Skin epidermis (tissue), 12 donors: Measurements from ENCODE around the gene FITM1.
"Not testable (repeated sequence)": the region's sequence is repeated elsewhere in the genome, so short reads cannot be mapped to it uniquely, and the experiment has no call there.

Experiments used
- H3K27ac ChIP-seq, 21 experiments: fragments of 200-600 bp; sonication (generic) in 11 of 21; one replicate each; pipeline ENCODE4 v1.5.0; 2020; ENCODE audit warnings: mild to moderate bottlenecking in 3 of 21, inconsistent platforms in 2 of 21, moderate library complexity in 2 of 21
- H3K4me3 ChIP-seq, 7 experiments: fragments of 200-600 bp; sonication (generic) in 2 of 7; one replicate each; pipeline ENCODE4 v1.5.0; 2020; ENCODE audit warnings: inconsistent platforms in 2 of 7, mild to moderate bottlenecking in 2 of 7, moderate library complexity in 1 of 7

The FITM1 gene

DNA sequence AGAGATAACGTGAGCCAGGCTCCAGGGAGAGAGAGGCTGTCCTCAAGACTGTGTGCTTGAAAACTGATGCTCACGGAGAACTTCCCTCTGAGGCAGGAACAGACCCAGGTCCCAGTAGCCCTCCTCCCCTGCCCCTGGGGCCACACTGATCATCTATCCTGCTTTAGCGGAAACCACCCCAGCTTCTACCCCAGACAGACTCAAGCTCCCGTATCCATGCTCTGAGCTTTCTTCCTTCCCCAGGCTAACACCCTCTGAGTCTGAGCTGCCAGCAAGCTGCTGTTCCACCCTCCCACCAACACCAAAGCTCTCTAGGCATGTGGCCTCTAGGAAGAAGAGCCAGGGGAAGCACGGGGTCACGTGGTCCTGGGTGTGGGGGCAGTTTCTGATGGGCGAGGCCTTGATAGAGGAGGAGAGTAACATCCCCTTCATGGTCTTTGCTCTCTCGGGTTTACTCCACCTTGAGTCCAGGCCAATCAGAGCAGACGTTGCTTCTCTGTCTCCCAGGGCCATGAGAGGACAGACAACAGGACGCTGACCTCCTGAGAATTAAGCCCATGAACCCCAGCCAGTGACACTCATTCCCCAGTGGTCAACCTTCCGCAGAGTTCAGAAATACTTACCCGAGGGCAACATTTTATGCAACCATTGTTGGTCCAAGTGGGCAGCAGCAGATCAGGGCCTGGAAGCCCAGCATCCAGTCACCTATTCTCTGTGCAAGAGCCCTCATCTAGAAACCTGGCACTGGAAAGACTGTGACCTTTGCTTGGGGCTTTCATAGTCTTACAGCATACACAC lies 35.0 kb upstream of the FITM1 start:
- peak overlapping the region; percentile 81 to 100 (median 94) for H3K27ac ChIP-seq
- peak overlapping the region; percentile 62 to 94 (median 76) for H3K4me3 ChIP-seq

- H3K4me3 ChIP-seq: no peak overlapping the region
- H3K27ac ChIP-seq: no peak overlapping the region
Measured at GRCh38 chr14:24096545-24097181, 33.8 kb upstream of the FITM1 start.

GRCh38 chr14:24098229-24098926 lies 32.1 kb upstream of the FITM1 start:
- Histone ChIP-seq H3K4me3 (no peak overlapping the region), H3K27ac (no peak overlapping the region)

GRCh38 chr14:24098927-24099813 lies 31.3 kb upstream of the FITM1 start:
- Histone ChIP-seq H3K4me3 (no peak overlapping the region), H3K27ac (no peak overlapping the region)

DNA sequence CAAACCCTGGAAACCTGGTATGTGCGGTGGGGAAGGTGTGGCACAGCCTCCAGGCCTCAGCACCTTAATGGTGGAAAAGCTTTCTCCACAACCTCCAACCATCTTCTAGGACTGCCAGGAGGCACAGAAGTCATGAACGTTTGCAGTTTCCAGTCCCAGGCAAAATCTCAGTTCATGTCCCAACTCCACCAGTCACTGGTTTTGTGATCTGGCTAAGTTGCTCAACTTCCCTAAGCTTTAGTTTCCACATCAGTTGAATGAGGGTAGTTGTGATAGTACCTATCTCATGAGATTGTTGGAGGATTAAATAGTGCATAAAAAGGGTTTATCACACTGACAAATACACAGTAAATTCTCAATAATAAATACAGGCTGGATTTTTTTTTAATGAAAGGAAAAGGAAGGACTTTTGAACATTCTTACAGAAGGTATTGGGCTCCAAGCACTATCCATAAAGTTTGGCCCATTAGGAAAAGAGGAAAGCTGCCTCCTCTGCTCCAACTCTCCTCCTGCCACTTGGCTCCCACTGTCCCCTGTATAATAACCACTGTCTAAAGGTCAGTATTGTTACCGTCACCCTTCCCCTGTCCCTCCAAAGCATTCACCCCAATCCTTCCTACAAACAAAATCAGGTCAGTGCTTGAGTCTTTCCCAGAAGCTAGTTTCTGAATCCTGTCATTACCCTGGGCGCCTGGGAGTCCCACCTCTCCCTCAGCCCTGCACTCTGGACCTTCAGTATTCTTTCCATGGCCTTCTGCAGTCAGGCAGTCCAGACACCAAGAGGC lies 30.1 kb upstream of the FITM1 start:
- Histone ChIP-seq H3K4me3 (no peak overlapping the region), H3K27ac (no peak overlapping the region)

GRCh38 chr14:24100982-24101494 lies 29.4 kb upstream of the FITM1 start:
- no peak overlapping the region for H3K4me3 ChIP-seq

DNA sequence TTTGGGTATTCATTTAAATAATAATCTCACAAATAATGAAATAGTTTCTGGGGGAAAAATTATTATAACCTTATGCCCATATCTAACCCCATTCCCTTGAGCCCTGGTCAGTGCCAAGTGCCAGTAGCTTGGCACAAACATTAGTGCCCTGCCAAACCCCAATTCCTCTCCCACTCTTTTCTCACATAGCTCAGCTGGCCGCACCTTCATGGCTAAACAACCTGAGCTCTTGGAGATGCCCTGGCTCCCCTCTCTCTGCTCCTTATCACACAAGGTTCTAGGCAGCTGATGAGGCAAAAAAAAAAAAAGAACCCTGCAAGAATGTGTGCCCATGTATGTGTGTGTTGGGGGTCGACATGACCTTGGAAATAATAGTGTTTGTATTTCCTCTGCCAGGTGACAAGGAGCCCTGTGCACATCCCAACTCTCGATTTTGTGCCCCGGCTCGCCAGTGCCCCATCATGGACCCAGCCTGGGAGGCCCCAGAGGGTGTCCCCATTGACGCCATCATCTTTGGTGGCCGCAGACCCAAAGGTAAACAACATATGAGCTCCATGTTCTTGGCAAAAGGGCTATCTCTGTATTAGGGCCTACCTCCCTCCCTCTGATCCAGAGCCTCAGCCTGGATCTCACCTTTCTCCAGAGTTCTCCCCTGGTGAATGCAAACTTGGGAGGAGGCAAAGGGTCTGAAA lies 28.0 kb upstream of the FITM1 start:
- H3K27ac ChIP-seq: no peak overlapping the region

More at GRCh38 chr14:24100982-24101494, 29.4 kb upstream of the FITM1 start:
- no peak overlapping the region for H3K27ac ChIP-seq

DNA sequence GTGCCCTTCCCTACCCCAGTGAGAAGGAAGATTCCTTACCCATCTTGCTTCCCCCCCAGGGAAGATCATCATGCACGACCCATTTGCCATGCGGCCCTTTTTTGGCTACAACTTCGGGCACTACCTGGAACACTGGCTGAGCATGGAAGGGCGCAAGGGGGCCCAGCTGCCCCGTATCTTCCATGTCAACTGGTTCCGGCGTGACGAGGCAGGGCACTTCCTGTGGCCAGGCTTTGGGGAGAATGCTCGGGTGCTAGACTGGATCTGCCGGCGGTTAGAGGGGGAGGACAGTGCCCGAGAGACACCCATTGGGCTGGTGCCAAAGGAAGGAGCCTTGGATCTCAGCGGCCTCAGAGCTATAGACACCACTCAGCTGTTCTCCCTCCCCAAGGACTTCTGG lies 27.0 kb upstream of the FITM1 start:
- H3K4me3 ChIP-seq: no peak overlapping the region
- H3K27ac ChIP-seq: no peak overlapping the region

More for the DNA sequence above, 28.0 kb upstream of the FITM1 start:
- no peak overlapping the region for H3K4me3 ChIP-seq

DNA sequence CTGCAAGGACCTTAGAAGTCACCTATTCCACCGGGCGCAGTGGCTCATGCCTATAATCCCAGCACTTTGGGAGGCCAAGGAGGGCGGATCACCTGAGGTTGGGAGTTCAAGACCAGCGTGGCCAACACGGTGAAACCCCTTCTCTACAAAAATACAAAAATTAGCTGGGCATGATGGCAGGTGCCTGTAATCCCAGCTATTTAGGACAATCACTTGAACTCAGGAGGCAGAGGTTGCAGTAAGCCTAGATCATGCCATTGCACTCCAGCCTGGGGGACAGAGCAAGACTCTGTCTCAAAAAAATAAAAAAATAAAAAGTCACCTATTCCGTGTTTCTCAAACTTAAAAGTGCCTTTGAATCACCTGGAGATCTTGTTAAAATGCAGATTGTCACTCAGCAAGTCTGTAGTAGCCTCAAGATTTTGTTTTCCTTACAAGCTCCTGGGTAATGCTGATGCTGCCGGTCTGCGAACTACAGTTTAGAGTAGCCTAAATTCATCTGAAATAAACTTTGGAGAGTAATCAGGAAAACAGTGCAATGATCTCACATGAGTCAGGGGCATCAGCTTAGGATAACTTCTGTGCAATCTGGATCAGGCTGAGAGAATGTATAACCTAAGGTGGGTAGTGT lies 24.7 kb upstream of the FITM1 start:
- H3K27ac ChIP-seq: peak overlapping the region in 1 of 21 experiments; percentile 12
- not testable (repeated sequence) for H3K4me3 ChIP-seq

DNA sequence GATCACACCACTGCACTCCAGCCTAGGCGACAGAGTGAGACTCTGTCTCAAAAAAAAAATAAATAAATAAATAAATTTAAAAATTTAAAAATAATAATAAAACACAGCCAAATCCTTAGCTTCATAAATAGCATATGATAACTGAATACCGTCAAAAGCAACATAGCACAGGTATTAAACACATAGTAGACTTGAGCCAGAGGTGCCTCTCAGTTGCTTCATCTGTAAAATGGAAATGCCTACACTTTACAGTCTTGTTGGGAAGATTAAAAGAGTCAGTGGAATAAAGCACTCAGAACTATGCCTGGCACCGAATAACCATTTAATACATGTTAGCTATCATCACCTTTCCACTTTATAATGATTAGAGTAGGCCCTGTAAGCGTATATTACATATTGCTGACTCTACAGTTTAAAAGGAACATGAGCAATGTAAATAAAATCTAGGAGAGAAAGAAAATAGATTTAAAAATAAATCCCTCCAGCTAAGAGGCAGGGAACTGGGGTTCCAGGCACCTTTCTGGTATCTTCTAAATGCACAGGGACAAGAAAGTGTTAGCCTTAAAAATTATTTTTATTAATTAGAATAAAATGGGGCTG lies 23.7 kb upstream of the FITM1 start:
- Histone ChIP-seq H3K27ac (peak overlapping the region in 1 of 21 experiments; percentile 39), H3K4me3 (no peak overlapping the region)

DNA sequence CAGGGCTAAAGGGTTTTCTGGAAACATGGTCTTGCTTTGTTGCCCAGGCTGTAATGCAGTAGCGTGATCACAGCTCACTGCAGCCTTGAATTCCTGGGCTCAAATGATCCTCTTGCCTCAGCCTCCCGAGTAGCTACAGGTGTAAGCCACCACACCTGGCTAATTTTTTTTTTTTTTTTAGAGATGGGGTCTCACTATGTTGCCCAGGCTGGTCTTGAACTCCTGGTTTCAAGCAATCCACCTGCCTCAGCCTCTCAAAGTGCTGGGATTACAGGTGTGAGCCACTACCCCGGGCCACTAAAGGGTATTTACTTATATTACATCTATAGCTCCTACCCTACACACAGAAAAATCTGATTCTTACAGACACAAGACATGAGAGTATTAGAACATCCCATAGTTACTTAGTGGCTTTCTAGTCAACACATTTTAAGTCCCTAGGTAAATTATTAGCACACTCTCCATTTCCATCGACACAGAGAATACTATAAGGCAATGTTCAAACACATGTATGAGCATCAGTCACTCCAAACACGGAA lies 22.1 kb upstream of the FITM1 start:
- H3K27ac ChIP-seq: peak overlapping the region in 8 of 21 experiments; percentile 3 to 84 (median 56)
- no peak overlapping the region for H3K4me3 ChIP-seq

GRCh38 chr14:24110060-24110459 lies 20.4 kb upstream of the FITM1 start:
- no peak overlapping the region for H3K27ac ChIP-seq
- H3K4me3 ChIP-seq: no peak overlapping the region

- no peak overlapping the region for H3K27ac ChIP-seq
- no peak overlapping the region for H3K4me3 ChIP-seq
Measured at GRCh38 chr14:24110523-24110922, 19.9 kb upstream of the FITM1 start.

GRCh38 chr14:24113379-24113800 lies 17.1 kb upstream of the FITM1 start:
- H3K4me3 ChIP-seq: peak overlapping the region; percentile 50 to 69 (median 62)
- peak overlapping the region; percentile 81 to 99 (median 99) for H3K27ac ChIP-seq

DNA sequence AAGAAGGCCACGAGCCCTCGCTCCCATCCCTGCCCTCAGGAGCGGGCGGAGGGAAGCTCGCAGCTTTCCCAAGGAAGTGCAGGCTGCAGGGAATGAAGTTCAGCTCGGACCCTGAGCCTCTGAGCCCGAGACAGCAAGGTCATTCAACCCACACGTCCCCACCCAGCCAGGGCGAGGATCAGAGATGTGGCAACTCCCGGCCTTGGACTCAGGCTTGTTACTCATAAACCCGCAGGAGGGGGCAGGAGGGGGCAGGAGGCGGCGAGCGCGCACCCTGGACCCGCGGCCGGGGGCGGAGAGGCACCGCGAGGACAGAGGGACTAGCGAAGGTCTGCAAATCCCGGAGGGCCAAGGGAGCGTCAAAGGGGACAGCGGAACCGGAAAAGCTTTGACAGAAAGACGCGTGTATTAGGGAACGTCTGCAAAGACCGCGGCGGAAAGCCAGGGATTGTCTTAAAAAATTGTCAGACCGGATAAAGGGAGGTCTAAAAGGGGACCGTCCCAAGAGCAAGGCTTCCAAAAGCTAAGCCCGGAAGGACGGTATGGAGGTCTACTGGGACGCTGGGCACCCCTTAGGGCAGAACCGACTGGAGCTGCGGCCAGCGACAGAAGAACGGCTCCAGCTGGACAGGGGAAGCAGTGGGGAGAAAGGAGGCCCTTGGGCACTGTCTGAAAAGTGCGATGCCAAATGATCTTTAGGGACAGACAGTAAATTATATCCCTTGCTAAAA lies 16.5 kb upstream of the FITM1 start:
- peak overlapping the region; percentile 50 to 69 (median 62) for H3K4me3 ChIP-seq
- peak overlapping the region; percentile 81 to 99 (median 99) for H3K27ac ChIP-seq
